Thyroid gland (tissue), 4 donors: ENCODE measurements around the gene ELAPOR1. TPM values are rescaled to one million over a fixed set of nuclear protein-coding genes. Genes with fewer than 3 reads are reported as not detected.
A peak's percentile ranks its signal among the peaks of the same experiment; 100 is the strongest.
"Not testable (repeated sequence)": the region's sequence is repeated elsewhere in the genome, so short reads cannot be mapped to it uniquely, and the experiment has no call there.

Source experiments
- DNase-seq, 2 donors: peaks; one replicate each; pipeline ENCODE4 v3.0.0-alpha.2; 2019
- H3K27ac ChIP-seq, 3 donors: fragments of 200-600 bp; sonication (generic); 1 replicate in 2 of 3; 2 replicates in 1 of 3; pipeline ENCODE4 v1.5.1; 2016 to 2019; ENCODE audit warnings: mild to moderate bottlenecking in 1 of 3, moderate library complexity in 1 of 3
- H3K27me3 ChIP-seq: fragments of 200-600 bp; sonication (generic); one replicate; pipeline ENCODE4 v1.5.1; 2019
- H3K36me3 ChIP-seq, 2 donors: fragments of 200-600 bp; sonication (generic); one replicate each; pipeline ENCODE4 v1.5.1; 2016 to 2019
- H3K4me1 ChIP-seq, 2 donors: fragments of 200-600 bp; sonication (generic); one replicate each; pipeline ENCODE4 v1.5.1; 2017 to 2019
- H3K4me3 ChIP-seq, 3 donors: fragments of 200-600 bp; sonication (generic); replicated peaks in 1 of 3; 1 replicate in 2 of 3; 2 replicates in 1 of 3; pipeline ENCODE4 v1.5.1; 2016; ENCODE audit warnings: mild to moderate bottlenecking in 1 of 3
- H3K9me3 ChIP-seq: fragments of 200-600 bp; sonication (generic); one replicate; pipeline ENCODE4 v1.5.1; 2017
- POLR2A ChIP-seq, 2 donors: fragments of 450-650 bp; IDR thresholded peaks; one replicate each; pipeline ENCODE4 v1.6.1; 2017; ENCODE audit warnings: antibody characterized with exemption in 2 of 2, mild to moderate bottlenecking in 2 of 2, moderate library complexity in 1 of 2
- WGBS, 2 donors: methylation state at CpG; one replicate each; pipeline ENCODE4 v1.1.5; 2017; 5-methylcytosine and 5-hydroxymethylcytosine counted together
- intact Hi-C: fragments of 100-400 bp; cut with DNase I; formaldehyde crosslinking; loops from one replicate; pipeline ENCODE4 v1.15.1; 2023
- total RNA-seq, 4 donors: library from RNA; depleted of rRNA; stranded (reverse); fragments of >200 nt; gene quantifications; one replicate each; pipeline ENCODE4 v1.2.3, GENCODE V29; 2016
- TF ChIP-seq, protein P1 (sequence below), 6 experiments: fragments of 200-600 bp in 3 of 6; fragments of 450-650 bp in 3 of 6; sonication (generic) in 3 of 6; IDR thresholded peaks; one replicate each; pipeline ENCODE4 v1.5.1; 2016 to 2019; ENCODE audit warnings: antibody characterized with exemption in 6 of 6, mild to moderate bottlenecking in 2 of 6, inconsistent platforms in 1 of 6, moderate library complexity in 1 of 6

Gene ELAPOR1
- total RNA-seq, 4 donors from 2014 or later, result 4.7 to 24.0 (median 12.3) TPM

DNA sequence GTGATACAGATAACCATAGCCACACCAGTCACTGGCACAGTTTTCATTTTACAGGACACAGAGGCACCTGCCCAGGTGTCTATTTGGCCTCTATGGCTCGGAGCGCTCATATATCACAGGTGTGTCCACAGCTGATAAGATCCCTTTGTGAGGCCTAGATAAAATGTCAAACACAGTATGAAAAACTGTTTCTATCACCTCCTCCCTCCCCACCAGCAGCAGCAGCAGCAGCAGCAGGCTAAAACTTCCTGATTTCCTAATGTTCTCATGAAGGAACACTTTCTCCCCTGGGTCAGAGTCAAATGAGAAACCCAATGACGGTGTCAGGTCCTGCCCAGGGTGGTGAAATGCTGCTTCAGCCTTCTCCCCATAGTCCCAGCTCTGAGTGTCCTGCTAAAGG is 24.4 kb downstream of the ELAPOR1 start:
- 94 to 95% methylated on average over 3 of the region's 3 CpGs for WGBS, 2 donors
- intact Hi-C loops, result no loop called here
- TF ChIP-seq POLR2A (IDR thresholded peaks at IDR 0.05), result no peak
- TF ChIP-seq, protein P1, sequence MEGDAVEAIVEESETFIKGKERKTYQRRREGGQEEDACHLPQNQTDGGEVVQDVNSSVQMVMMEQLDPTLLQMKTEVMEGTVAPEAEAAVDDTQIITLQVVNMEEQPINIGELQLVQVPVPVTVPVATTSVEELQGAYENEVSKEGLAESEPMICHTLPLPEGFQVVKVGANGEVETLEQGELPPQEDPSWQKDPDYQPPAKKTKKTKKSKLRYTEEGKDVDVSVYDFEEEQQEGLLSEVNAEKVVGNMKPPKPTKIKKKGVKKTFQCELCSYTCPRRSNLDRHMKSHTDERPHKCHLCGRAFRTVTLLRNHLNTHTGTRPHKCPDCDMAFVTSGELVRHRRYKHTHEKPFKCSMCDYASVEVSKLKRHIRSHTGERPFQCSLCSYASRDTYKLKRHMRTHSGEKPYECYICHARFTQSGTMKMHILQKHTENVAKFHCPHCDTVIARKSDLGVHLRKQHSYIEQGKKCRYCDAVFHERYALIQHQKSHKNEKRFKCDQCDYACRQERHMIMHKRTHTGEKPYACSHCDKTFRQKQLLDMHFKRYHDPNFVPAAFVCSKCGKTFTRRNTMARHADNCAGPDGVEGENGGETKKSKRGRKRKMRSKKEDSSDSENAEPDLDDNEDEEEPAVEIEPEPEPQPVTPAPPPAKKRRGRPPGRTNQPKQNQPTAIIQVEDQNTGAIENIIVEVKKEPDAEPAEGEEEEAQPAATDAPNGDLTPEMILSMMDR (IDR thresholded peaks at IDR 0.05), result no peak
- H3K36me3 ChIP-seq, result no peaks in the 10 kb centered on the region
- H3K27ac ChIP-seq, result no peak overlapping the region
- no peaks in the 10 kb centered on the region for H3K27me3 ChIP-seq
- H3K4me3 ChIP-seq, result no peak overlapping the region
- DNase-seq, result no peak
- peaks cover 0 to 5% of the 10 kb centered on the region in 2 donors for H3K4me1 ChIP-seq
- no peaks in the 10 kb centered on the region for H3K9me3 ChIP-seq

DNA sequence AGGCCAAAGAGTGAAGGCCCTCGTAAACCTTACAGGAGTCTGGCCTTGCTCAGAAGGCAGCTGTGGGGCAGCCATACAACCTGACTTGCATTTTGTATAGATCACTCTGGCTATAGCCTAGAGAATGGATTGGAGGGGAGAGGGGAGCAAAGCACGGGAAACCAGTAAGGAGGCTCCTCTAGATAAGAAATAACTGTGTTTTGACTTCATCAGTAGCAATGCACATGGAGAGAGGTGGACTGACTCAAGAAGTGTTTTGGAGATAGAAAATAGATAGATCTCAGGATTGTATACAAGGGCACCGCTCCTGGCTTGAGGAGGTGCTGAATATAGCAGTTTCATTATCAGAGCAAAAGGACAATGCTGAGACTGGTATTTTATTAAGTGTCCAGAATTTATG is 26.5 kb downstream of the ELAPOR1 start:
- no peaks in the 10 kb centered on the region for H3K27me3 ChIP-seq
- TF ChIP-seq, protein P1 (IDR thresholded peaks at IDR 0.05), result no peak
- no peak for TF ChIP-seq POLR2A (IDR thresholded peaks at IDR 0.05)
- intact Hi-C loops, result no loop called here
- H3K36me3 ChIP-seq, result no peaks in the 10 kb centered on the region
- DNase-seq, result no peak
- H3K9me3 ChIP-seq, result no peaks in the 10 kb centered on the region
- no peak overlapping the region for H3K27ac ChIP-seq
- H3K4me1 ChIP-seq, result no peaks in the 10 kb centered on the region
- 89 to 93% methylated on average over 3 of the region's 3 CpGs for WGBS, 2 donors
- no peak overlapping the region for H3K4me3 ChIP-seq

DNA sequence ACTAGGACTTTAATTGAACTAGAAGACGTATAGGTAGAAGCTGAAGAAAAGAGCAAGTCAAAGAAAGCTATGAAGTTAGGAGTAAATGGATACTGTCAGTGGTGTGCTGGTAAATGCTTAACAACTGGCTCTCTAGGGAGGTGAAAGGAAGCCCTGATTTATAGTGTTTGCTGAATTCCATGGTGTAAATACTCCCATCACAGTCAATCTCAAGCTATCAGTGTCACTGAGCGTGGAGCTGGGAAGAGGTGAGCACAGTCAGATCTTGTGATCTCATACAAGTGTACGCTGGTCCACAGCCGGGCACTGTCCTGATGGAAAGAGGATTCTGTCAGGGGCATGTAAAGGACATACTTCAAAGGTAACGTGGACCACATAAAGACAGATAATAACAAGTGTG is 28.3 kb downstream of the ELAPOR1 start:
- WGBS, 2 donors, result 93 to 94% methylated on average over 5 of the region's 5 CpGs

DNA sequence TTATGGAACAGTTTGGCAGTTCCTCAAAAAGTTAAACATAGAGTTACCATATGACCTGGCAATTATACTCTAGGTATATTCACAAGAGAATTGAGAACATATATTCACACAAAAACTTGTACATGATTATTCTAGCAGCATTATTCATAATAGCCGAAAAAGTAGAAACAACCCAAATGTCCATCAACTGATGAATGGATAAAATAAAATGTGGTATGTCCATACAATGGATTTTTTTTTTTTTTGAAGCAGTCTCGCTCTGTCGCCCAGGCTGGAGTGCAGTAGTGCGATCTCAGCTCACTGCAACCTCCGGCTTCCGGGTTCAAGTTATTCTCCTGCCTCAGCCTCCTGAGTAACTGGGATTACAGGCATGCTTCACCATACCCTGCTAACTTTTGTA is 28.8 kb downstream of the ELAPOR1 start:
- intact Hi-C loops, H3K4me1 ChIP-seq: not testable (repeated sequence)

More for the DNA sequence above, 28.3 kb downstream of the ELAPOR1 start:
- no peaks in the 10 kb centered on the region for H3K27me3 ChIP-seq
- intact Hi-C loops, result no loop called here
- H3K27ac ChIP-seq, result no peak overlapping the region
- no peak overlapping the region for H3K4me3 ChIP-seq
- H3K4me1 ChIP-seq, result no peaks in the 10 kb centered on the region
- no peak for DNase-seq
- no peaks in the 10 kb centered on the region for H3K9me3 ChIP-seq
- TF ChIP-seq, protein P1 (IDR thresholded peaks at IDR 0.05), result no peak
- TF ChIP-seq POLR2A (IDR thresholded peaks at IDR 0.05), result no peak
- no peaks in the 10 kb centered on the region for H3K36me3 ChIP-seq

DNA sequence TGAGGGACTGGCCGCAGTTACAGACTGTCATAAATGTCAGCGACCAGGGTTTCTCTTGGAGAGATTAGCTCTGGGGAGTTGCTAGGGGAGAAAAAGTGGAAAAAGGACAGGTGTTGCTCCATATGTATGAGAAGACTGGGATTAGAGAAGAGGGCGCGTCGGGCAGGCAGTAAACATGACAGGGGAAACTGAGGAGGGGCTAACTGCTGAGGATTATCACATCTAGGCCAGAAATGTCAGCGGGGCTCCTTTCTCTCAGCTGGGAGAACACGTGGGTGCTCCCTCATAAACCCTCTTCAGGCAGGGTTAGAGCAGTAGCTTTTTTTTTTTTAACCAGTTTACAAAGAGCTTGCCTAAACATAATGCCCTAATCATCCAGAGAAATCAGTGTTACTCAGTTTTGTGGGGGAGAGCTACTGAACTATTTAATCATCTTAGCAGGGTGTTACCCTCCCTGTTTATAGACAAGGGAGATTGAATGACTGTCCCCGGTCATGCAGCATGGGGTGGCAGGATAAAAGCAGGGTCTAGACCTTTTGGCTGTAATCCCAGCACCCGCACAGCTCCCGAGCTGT is 35.2 kb downstream of the ELAPOR1 start:
- H3K4me1 ChIP-seq, result peaks cover 34 to 38% of the 10 kb centered on the region in 2 donors
- TF ChIP-seq, protein P1 (IDR thresholded peaks at IDR 0.05), result no peak
- TF ChIP-seq POLR2A (IDR thresholded peaks at IDR 0.05), result no peak
- DNase-seq, result no peak
- H3K36me3 ChIP-seq, result no peaks in the 10 kb centered on the region
- H3K27ac ChIP-seq, result peak overlapping the region; percentile 4 to 70 (median 55)
- H3K9me3 ChIP-seq, result no peaks in the 10 kb centered on the region
- WGBS, 2 donors, result 71 to 73% methylated on average over 10 of the region's 10 CpGs
- intact Hi-C loops, result no loop called here
- no peaks in the 10 kb centered on the region for H3K27me3 ChIP-seq
- H3K4me3 ChIP-seq, result no peak overlapping the region

More for the DNA sequence above, 28.8 kb downstream of the ELAPOR1 start:
- not testable (repeated sequence) for DNase-seq, H3K27ac ChIP-seq, H3K9me3 ChIP-seq, H3K27me3 ChIP-seq, H3K4me3 ChIP-seq, H3K36me3 ChIP-seq
- WGBS, 2 donors, result 93 to 95% methylated on average over 6 of the region's 6 CpGs
